Kidney (tissue), 14 donors: ENCODE results near the gene RBP5. TPM values are rescaled to one million over a fixed set of nuclear protein-coding genes. Genes with fewer than 3 reads are reported as not detected.

Experiments used
- DNase-seq, 5 donors: peaks; one replicate each; pipeline ENCODE4 v3.0.0-alpha.2; 2013 to 2020
- FAIRE-seq: peaks from 2 replicates; lab custom pipeline; 2012; peaks lifted over from hg19 to GRCh38; lab: Jason Lieb, UNC
- H3K27ac ChIP-seq, 2 donors: one replicate each; pipeline ENCODE4 v1.7.0; 2013; ENCODE audit warnings: low read depth in 2 of 2, low read length in 2 of 2, inconsistent platforms in 1 of 2
- H3K27me3 ChIP-seq: one replicate; pipeline ENCODE4 v1.7.1; 2013; ENCODE audit warnings: low read length, inconsistent platforms; ENCODE audit not compliant: control insufficient read depth, insufficient read depth
- H3K36me3 ChIP-seq, 3 donors: one replicate each; pipeline versions ENCODE4 v1.7.0 to v1.7.1; 2013; ENCODE audit warnings: low read length in 3 of 3, control low read depth in 1 of 3, inconsistent platforms in 1 of 3; ENCODE audit not compliant: insufficient read depth in 3 of 3, control insufficient read depth in 2 of 3
- H3K4me1 ChIP-seq, 3 donors: one replicate each; pipeline versions ENCODE4 v1.7.0 to v1.7.1; 2013; ENCODE audit warnings: low read length in 3 of 3, inconsistent platforms in 1 of 3, low read depth in 1 of 3; ENCODE audit not compliant: control insufficient read depth in 2 of 3, insufficient read depth in 2 of 3
- H3K4me3 ChIP-seq, 3 donors: one replicate each; pipeline versions ENCODE4 v1.7.0 to v1.8.1; 2013; ENCODE audit warnings: low read length in 3 of 3, control low read depth in 1 of 3, inconsistent platforms in 1 of 3
- H3K9ac ChIP-seq, 3 donors: one replicate each; pipeline versions ENCODE4 v1.7.0 to v1.7.1; 2013; ENCODE audit warnings: low read length in 3 of 3, control low read depth in 1 of 3, inconsistent platforms in 1 of 3
- H3K9me3 ChIP-seq, 3 donors: one replicate each; pipeline versions ENCODE4 v1.7.0 to v1.7.1; 2013; ENCODE audit warnings: low read length in 3 of 3, control low read depth in 1 of 3, inconsistent platforms in 1 of 3; ENCODE audit not compliant: control insufficient read depth in 2 of 3, insufficient read depth in 1 of 3
- intact Hi-C: fragments of 100-400 bp; cut with DNase I; formaldehyde crosslinking; loops from one replicate; pipeline ENCODE4 v1.11.1; 2022
- polyA plus RNA-seq: library from polyadenylated mRNA; stranded (reverse); fragments of 350-450 nt; fragmentation: Illumina TruSeq; extraction: RNeasy Lipid Tissue Mini Kit (QIAGEN cat#74804); gene quantifications from one replicate; pipeline ENCODE4 v1.2.3, GENCODE V29; 2014; ENCODE audit warnings: low read depth, low replicate concordance; ENCODE audit not compliant: insufficient read depth
- total RNA-seq: library from RNA; stranded (reverse); fragmentation: NEBNext Ultra II Directional; extraction: Animal tissue kit (Norgen Biotek cat#: 25700); gene quantifications from one replicate; pipeline ENCODE4 v1.2.1, GENCODE V29; 2021
- TF ChIP-seq, protein P1 (sequence below): IDR thresholded peaks from 3 replicates; pipeline ENCODE4 v1.5.1; 2012; ENCODE audit warnings: mild to moderate bottlenecking, moderate library complexity, borderline replicate concordance; ENCODE audit not compliant: insufficient read depth; ENCODE audit errors: extremely low read depth
- donor health status: control.
- donor health status: control.
- donor health status: control.
- donor health status: control.
- donor health status: control.
- donor health status: DM: yes; HTN: yes; CAD: no.
- donor health status: Normal renal cell carcinoma (clear cell type).

Gene RBP5
- total and polyA plus RNA-seq, 2 donors from 2014 or later, result 74.6 to 609 TPM

DNA sequence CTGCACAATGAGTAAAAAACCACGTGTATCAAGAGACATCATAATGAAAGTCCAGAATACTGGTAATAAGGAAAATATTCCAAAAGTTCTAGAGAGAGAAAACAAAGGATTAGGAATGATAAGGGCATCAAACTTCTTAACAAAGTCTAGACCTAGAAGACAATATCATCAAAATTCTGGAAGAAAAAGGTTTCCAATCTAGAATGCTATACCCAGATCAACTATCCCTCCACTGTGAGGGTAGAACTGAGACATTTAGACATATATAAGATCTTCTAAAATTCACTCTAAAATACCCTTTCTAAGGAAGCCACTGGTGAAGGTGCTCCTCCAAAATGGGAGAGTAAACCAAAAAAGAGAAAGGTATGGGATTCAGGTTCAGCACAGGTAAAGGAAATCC is 22.6 kb downstream of the RBP5 start:
- intact Hi-C loops, result no loop called here
- no peak for DNase-seq
- Histone ChIP-seq H3K36me3 (no peaks in the 10 kb centered on the region), H3K4me3 (no peak overlapping the region), H3K27me3 (no peaks in the 10 kb centered on the region), H3K27ac (no peak overlapping the region), H3K9me3 (no peaks in the 10 kb centered on the region), H3K4me1 (peaks cover 0 to 8% (median 0%) of the 10 kb centered on the region in 3 donors), H3K9ac (no peak overlapping the region)
- FAIRE-seq, result no peak
- TF ChIP-seq, protein P1, sequence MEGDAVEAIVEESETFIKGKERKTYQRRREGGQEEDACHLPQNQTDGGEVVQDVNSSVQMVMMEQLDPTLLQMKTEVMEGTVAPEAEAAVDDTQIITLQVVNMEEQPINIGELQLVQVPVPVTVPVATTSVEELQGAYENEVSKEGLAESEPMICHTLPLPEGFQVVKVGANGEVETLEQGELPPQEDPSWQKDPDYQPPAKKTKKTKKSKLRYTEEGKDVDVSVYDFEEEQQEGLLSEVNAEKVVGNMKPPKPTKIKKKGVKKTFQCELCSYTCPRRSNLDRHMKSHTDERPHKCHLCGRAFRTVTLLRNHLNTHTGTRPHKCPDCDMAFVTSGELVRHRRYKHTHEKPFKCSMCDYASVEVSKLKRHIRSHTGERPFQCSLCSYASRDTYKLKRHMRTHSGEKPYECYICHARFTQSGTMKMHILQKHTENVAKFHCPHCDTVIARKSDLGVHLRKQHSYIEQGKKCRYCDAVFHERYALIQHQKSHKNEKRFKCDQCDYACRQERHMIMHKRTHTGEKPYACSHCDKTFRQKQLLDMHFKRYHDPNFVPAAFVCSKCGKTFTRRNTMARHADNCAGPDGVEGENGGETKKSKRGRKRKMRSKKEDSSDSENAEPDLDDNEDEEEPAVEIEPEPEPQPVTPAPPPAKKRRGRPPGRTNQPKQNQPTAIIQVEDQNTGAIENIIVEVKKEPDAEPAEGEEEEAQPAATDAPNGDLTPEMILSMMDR, result no peak

- Histone ChIP-seq H3K27me3 (no peaks in the 10 kb centered on the region), H3K9me3 (no peaks in the 10 kb centered on the region), H3K36me3 (no peaks in the 10 kb centered on the region), H3K4me3 (no peak overlapping the region), H3K4me1 (peaks cover 0 to 3% (median 0%) of the 10 kb centered on the region in 3 donors), H3K9ac (no peak overlapping the region), H3K27ac (no peak overlapping the region)
- no peak for DNase-seq
- no peak for FAIRE-seq
- TF ChIP-seq, protein P1, result no peak
- intact Hi-C loops, result no loop called here
Measured at GRCh38 chr12:7103837-7104584, 24.7 kb downstream of the RBP5 start.

DNA sequence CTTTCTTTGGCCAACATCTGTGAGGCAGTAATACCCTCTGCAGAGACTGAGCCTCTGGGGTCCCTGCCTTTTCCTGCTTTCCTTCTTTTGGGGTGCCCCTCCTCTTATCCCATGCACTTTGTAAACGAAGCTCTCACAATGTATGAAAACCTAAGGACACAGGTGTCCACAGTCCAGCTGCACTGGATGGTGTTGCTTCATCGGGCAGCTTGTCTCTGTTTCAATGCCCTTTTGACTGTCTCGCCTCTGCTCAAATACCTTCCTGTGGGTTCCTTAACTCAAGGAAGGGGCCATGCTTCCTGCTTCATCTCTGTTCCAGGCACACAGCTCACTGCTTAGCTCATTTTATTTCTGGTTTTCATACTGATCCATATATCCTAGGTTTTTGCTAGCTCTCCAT is 26.1 kb downstream of the RBP5 start:
- no peaks in the 10 kb centered on the region for H3K9me3 ChIP-seq
- H3K9ac ChIP-seq, result no peak overlapping the region
- no peak overlapping the region for H3K27ac ChIP-seq
- H3K36me3 ChIP-seq, result no peaks in the 10 kb centered on the region
- no peaks in the 10 kb centered on the region for H3K4me1 ChIP-seq
- H3K27me3 ChIP-seq, result no peaks in the 10 kb centered on the region
- intact Hi-C loops, result no loop called here
- H3K4me3 ChIP-seq, result no peak overlapping the region
- no peak for DNase-seq
- no peak for FAIRE-seq
- TF ChIP-seq, protein P1, result no peak
